ENCODE data around the gene PADI3.

The PADI3 gene, protein sequence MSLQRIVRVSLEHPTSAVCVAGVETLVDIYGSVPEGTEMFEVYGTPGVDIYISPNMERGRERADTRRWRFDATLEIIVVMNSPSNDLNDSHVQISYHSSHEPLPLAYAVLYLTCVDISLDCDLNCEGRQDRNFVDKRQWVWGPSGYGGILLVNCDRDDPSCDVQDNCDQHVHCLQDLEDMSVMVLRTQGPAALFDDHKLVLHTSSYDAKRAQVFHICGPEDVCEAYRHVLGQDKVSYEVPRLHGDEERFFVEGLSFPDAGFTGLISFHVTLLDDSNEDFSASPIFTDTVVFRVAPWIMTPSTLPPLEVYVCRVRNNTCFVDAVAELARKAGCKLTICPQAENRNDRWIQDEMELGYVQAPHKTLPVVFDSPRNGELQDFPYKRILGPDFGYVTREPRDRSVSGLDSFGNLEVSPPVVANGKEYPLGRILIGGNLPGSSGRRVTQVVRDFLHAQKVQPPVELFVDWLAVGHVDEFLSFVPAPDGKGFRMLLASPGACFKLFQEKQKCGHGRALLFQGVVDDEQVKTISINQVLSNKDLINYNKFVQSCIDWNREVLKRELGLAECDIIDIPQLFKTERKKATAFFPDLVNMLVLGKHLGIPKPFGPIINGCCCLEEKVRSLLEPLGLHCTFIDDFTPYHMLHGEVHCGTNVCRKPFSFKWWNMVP

DNA sequence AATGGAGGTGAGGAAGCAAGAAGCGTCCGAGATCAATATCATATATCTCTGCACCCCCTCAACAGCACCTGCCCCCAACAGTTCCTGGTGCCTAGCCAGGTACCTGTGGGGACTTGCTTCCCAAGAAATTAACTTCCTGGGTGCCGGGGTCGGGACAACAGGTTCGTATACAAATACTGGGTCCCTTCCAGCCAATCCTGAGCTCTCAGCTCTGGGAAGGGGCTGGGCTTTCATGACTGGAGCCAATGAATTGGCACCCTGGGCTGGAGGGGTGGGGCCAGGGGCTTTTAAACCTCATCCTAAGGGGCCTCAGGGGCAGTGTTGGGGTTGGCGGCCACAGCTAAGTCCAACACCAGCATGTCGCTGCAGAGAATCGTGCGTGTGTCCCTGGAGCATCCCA is at the start of gene PADI3:
Gene PADI3 (plus strand): TSS at position 318 of the 400 bp plus-strand sequence. CDS start 40 bp downstream, at position 358.
- DNase-seq = no peak

DNA sequence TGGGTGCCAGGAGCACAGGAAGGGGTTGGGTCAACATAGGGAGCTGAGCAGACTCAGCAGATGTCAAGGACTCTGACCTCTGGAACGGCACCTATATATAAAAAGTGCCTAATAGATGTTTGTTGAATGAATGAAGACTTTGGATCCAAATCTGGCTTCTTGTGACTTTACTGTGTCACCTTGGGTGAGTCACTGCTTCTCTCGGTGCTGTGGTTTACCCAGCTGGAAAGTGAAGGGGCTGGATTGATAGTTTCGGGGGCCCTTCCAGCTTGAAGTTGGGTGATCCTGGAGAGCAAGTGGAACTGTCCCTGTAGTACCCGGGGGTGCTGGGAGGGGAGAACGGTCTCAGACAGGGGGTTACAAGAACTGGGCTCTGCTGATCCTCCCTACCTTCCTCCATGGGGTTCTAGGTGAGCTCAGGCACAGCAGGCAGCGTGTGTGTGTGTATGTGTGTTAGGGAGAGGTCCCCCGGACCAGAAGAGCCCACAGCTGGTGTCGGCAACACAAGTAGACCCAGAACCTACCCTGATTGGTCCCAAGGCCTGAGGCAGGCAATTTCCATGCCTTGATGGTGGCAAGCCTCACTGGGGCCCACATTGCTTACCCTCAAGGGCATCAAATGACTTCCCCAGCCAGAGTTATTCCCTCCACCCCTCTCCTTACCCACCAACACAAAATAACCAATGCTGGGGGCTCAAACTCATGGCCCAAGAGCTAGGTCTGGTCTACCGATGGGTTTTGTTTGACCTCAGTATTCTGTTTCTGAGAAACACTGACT is 49.4 kb upstream of the PADI3 start:
- DNase-seq = no peak

DNA sequence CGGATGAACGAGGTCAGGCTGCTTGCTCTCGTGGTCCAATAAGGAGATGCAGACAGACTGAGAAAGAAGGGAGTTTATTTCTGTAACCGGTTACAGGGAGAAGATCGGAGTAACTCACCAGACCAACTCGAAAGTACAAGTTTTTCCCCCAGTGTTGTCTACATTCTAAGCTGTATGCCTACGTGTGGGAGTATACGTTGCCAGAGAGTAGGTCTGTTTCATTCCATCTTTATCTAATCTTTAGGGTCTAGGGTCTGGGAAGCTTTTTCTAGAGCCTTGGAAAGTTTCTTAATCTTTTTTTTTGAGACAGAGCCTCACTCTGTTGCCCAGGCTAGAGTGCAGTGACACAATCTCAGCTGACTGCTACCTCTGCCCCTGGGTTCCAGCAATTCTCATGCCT is 48.7 kb upstream of the PADI3 start:
- DNase-seq = no peak

DNA sequence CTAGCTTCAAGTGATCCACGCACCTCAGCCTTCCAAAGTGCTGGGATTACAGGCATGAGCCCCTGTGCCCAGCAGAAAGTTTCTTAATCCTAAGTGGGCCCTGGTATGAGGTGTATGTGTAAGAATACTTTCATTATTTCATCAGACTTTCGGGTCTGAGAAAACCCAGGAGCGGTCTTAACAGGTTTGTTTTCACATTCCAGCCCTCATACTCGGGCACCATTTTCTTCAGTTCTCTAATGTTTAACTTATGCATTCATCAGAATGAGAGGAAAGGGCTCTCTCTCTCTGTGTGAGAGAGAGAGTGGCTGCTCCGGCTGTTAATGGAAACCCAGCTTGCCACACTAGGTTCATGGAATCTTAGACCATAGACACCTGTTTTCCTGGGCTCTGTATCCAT is 48.1 kb upstream of the PADI3 start:
- no peak for DNase-seq

DNA sequence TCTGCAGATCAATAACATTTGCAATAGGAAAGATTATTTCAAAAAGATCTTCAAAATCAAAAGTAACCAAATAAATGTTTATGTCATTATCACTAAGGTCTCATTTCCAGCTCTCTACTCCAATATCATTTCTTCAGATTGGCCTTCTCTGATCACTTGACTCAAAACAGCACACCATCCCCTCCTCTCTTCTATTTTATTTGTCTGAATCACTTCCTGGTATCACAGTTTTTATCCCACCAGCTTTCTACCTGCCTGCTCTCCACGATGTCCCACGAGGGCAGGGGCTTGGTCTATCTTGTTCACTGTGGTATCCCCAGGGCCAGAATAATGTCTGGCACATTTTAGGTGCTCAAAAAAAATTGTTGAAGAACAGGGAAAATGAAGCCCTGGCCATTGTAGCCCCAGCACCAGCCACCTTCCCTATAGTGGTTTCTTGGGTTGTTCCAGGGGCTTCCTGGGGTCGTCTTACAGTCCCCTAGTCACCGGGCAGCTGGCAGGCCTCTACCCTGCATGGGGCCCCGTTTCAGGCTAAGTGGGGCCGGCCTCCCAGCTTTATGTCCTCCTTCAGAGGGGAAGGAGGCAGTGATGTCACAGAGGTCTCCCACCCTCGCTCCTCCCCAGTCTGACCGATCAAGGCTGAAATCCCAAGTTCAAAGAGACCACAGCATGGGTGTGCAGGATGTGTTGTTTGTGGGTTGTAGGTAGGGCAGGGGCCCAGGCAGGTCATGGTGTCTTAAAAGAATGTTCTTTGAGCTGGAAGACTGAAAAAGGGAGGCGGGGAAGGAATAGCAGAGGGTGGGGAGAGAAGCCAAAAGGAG is 47.5 kb upstream of the PADI3 start:
- DNase-seq = no peak

DNA sequence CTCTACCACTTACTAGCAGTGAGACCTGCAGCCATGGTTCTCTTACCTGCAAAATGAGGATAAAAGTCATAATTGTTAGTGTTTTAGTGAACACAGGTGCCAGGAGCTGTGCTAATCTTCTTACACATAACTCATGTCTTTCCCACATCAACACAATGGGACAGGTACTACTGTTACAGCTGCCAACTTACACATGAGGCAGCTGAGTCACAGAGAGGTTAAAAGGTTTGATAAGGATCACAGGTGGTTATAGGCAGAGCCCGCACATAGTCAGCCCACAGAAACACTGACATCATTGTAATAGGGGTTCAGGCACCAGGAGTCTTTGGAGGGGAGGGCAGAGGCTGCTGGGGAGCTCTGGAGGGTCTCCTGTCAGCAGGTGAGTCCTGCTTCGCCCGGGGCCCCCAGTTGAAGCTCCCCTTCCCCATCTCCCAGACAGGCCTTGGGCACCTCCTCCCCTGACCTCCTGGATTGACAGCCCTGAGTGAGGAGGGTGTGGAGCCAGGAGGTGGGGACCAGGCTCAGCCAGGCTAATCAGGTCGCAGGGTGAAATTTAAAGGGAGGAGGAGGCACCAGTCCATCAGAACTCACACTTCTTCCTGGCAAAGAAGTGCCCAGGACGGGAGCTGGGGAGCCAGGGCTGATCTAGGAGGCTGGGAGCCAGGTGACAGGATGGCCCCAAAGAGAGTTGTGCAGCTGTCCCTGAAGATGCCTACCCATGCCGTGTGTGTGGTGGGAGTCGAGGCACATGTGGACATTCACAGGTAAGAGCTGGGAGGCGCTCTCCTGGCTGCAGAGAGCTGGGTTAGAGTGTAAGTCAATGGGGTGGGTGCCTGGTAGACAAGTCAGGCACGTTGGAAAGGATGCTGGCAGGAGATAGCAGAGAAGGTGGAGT is 44.1 kb upstream of the PADI3 start, which contains the start of gene PADI1:
Gene PADI1 (plus strand): TSS at position 583 of the 895 bp plus-strand sequence. CDS start 90 bp downstream, at position 673.
- no peak for DNase-seq

DNA sequence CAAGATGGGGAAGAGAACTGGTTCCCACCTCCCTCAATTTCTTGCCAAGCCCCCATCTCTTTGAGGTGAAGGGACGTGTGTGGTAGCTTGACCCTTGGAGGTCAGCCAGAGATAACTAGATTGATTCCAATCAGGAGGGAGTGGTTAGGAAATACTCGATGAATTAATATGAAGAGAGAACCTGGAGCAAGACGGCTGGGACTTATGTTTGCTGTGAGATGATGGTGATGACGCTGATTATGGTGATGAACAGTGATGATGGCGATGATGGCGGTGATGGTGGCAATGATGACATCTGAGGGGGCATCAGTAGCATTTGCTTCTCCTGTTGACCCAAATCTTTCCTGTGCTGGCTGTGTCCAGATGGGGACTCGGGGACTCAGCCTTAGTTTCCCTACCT is 43.2 kb upstream of the PADI3 start:
- DNase-seq = no peak

DNA sequence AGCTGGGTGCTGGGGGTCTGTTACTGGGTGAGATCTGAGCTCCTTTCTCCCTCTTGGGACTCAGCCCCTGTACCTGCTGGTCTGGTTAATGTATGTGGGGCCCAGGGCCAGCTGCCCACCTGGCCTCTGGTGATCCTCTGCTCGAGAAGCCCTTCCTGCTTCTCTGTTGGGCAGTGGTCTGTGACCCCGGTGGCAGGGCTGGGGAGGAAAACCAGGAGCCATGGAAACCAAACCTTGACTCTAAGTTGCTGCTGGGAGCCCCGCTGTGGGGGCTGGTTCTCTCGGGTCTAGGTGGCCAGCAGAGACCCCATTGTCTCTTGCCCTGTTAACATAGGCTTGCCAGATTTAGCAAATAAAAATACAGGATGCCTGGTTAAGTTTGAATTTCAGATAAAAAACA is 42.7 kb upstream of the PADI3 start:
- no peak for DNase-seq

DNA sequence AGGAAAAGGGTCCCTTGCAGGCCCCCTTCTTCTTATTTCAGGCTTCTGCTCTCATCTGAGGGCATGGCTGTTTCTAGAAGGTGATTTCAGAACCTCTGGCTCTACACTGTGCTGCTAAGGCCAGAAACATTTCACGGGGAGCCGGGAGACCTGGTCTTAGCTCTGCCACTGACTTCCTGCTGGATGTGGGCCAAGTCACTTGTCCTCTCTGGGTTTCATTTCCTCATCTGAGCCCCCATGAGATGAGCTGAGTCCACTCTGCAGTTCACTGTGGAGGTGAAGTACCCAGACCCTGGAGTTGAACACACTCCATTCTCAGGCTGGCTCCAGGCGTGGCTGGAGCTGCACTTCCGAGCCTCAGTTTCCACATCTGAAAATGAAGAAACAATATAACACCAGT is 41.9 kb upstream of the PADI3 start:
- no peak for DNase-seq

DNA sequence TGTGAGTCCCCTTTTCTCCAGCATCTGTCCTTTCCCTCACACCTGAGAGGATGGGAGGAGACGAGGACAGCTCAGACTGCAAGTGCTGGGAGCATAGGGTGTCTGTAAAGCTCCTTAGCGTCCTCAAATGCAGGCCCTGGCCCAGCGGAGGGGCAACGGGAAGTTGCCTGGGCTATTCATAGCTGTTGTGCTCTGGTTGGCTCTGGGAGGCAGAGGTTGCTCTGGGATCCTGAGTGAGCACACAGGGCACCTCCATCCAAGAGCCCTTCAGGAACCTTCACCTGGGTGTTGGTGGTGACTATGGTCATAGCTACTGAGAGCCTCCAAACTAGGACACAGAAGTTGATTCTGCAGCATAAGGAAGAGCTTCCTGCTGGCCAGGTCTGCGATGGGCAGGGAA is 41.4 kb upstream of the PADI3 start:
- DNase-seq = no peak

DNA sequence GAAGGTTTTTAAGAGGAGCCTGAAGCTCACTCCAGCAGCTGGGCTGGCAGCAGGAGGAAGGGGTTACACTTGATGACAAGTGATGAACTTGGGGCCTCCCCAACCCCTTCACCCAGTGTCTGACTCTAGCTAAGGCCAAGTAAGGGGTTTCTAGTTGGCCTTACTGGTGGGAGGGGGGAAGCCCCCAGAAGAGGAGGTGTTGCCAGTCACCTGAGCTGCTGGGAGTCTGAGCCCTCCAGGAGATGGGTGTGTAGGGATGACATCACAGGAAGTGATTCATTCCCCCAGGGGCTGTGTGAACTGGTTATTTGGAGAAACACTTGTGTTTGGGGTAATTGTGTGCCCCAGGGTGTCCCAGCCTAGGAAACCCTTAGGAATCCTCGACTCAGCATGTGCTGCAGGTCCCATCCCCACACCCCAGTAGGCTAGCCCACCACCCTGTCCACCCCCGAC is 40.9 kb upstream of the PADI3 start:
- no peak for DNase-seq

DNA sequence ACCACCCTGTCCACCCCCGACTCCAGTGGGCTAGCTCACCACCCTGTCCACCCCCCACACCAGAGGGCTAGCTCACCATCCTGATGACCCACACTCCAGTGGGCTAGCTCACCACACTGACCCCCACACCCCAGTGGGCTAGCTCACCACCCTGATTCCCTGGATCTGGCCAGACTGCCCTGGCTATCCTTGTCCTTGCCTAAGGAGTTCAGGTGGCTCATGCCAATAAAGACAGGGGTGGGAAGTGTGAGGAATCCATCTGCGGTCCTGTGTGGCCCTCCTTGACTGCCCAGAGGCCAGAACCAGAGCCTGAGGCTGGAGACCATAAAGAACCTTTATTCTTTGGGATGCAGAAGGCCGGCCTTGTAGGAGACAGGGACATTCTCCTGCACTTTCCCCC is 40.4 kb upstream of the PADI3 start:
- DNase-seq = no peak

DNA sequence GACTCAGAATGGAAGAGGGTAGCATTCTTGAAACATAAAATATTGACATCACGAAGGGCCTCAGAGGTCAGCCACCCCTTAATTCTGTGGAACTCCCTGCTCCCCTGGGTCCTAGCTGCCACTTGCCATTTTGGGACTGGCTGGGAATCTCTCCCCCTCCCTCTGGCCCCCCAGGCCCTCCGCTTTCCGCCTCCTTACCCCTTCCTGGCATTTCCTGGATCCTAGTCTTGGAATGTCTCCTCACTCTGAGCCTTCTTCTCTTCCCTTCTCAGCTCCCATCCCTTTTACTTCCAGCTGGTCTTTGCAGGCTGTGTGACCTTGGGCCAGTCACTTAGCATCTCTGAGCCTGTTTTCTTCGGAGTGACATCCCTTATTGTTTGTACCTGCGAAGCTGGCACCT is 39.5 kb upstream of the PADI3 start:
- DNase-seq = no peak

DNA sequence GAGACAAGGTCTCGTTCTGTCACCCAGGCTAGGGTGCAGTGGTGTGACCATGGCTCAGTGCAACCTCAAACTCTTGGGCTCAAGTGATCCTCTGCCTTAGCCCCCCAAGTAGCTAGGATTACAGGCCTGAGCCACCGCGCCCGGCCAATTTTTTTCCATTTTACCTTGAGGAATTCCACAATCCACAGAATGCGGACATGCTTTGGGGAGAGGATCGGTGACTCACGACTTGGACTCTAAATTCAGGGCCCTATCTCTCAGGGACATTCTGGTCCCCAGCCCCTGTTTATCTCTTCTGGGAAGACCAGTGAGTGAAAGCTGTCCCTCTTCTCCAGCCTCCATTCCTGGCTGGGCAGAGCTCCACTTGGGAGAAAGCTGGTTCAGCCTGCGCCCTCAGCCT is 38.7 kb upstream of the PADI3 start:
- no peak for DNase-seq

DNA sequence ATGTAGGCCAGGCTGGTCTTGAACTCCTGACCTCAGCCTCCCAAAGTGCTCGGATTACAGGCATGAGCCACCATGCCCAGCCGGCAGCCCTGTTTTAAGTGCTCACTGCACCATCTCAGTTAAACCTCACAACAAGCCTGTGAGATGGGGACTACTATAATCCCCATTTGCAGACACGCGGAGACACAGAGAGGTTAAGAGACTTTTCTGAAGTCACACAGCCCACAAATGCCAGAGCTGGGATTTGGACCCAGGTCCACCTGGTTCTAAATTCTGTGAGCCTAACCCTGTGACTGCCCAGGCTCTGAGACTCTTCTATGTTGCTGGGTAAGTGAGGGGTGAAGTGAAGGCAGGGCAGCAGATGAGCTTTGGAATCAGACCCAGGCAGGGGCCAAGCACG is 37.5 kb upstream of the PADI3 start:
- DNase-seq = no peak

DNA sequence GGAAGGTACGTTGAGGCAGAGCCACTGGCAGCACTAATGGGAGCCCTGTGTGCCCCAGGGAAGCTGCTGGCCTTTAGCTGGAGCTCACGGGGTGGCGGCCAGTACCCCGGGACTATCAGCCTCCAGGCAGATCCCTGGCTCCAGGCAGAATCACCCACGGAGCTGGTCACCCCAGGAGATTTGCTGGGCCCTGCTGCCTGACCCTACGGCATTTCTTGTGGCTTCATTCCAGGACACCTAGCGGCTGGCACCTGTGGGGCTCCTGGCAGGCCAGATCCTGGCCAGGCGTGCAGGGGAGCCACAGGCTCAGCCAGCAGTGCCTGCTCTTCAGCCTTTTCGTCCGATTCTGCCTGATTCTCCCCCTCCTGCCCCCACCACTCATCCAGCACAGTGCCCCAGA is 36.9 kb upstream of the PADI3 start:
- no peak for DNase-seq

DNA sequence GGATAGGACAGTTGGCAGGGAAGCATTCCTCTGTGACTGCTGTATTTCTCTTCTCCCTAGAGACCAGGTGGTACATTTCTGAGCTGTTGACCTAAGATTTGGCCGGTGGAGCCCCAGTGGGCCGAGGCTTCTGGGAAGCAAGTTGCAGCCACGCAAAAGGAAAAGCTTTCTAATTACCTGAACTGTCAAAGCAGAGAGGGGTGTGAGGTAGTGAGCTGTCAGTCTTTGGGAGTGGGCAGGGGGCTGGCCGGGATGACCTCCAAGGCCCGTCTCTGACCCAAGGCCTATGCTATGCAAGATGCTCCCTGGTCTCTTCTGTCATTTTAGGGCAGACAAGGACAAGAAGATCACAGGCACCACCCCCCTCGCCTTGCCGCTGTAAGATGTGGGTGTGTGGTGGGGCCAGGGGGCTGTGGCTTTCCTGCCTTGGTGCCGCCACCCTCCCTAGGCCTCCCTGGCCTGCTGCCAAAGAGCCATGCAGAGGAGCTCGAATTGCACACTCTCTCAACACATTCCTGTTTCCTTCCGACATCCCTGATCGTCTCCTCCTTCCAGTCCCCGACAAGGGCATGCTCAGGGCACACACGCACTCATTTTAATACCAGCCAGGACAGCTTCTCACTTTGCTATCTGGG is 36.3 kb upstream of the PADI3 start:
- DNase-seq = peak; percentile 39

DNA sequence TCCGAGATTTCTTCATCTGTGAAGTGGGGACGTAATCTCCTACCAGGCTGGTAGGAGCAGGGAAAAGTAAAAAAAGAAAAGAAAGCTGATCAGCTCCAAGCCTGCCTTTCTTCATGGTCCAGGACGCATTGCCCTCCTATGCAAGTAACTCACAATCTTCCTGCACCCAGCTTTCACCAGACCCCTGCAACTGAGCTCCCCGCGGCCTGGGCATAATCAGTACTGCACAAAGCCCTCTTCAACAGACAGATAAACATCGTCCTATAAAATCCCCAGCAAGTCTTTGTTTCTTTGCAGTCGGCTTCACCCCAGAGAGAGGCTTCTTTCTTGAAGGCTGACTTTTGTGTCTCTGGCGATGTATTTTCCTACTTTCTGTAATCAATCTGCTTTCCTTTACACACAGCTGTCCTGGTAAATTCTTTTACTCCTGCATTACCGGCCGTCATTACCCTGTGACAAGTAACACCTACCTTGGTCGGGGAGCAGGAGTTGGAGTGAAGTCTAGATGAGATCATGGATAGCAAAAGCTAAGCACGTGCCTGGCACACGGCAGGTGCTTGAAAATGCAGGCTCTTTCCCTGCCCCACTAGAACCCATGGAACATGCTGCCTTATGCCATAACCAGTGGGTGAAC is 35.6 kb upstream of the PADI3 start:
- DNase-seq = no peak

DNA sequence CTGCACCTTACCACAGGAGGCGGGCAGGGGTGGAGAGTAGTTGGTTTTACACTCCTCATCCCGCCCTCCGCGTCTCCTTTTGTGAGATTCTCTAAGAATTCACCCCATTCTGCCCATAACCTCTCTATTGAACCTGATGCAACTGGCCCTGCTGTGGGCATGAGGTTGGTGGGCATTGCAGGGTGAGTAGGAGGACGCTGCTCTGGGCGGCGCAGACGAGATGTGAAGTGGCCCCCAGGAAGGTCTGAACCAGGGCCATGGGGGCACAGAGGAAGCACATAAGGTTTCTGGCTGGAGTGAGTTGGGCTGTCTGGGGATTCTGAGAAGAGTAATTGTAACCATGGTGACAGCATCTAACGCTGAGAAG is 35.1 kb upstream of the PADI3 start:
- no peak for DNase-seq

DNA sequence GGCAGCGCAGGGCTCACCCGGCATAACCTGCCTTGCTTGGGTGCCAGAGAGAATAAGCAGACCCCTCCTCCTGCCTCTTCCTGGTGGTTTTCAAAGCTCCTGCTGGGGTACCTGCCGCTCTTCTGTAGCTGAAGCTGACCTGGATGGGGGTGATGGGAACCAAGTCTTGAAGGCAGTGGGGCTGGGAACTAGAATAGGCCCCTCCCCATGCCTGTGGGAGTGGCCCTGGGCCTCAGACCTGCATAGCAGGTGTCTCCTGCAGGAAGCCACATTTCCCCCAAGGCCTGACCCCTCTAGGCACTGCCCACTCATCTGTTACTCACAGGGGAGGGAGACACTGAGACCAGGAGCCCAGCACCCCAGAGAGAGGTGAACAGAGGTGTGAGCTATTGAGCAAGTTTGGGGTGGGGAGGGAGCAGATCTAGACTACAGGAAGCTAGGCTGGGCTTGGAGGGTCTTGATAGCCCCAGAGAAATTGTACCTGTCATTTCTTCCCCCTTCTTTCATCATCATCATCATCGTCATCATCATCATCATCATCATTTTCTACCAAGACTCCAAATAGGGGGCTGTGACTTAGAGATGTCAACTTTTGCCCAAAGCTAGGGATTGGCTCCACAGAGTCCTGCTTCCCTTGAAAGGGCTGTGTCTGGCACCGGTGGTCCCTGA is 33.9 kb upstream of the PADI3 start:
- no peak for DNase-seq
